A549 treated with DMSO at 1 μM for 4 hours (cell line): ENCODE data around the gene OR4F3. TPM values are rescaled to one million over a fixed set of nuclear protein-coding genes. Genes with fewer than 3 reads are reported as not detected.

Experiments
- total RNA-seq: library from RNA; stranded (reverse); fragments of 200-300 nt; extraction: Qiagen RNA extraction; gene quantifications from 5 replicates; pipeline ENCODE4 v1.2.3, GENCODE V29; 2022; ENCODE audit warnings: low read depth

OR4F3 gene
- not detected in 5 replicates for total RNA-seq

GRCh38 chr5:181366968-181367367, at the start of gene OR4F3:
Gene OR4F3 (plus strand): TSS chr5:181367268.

Other genes starting within 250 kb of the OR4F3 start
- not detected in 5 replicates for gene OR2V1, start 236.1 kb upstream of the OR4F3 start, total RNA-seq
- gene OR2V2, start 219.7 kb upstream of the OR4F3 start, total RNA-seq, result not detected in 5 replicates
- gene TRIM7, start 162.1 kb upstream of the OR4F3 start, total RNA-seq, result 26.8 to 44.6 TPM (median 39.3 TPM) in 5 replicates
- 22.2 to 31.2 TPM (median 27.6 TPM) in 5 replicates for gene TRIM41, start 144.0 kb upstream of the OR4F3 start, total RNA-seq
- gene RACK1, start 123.4 kb upstream of the OR4F3 start, total RNA-seq, result 3,029 to 4,315 TPM (median 3,357 TPM) in 5 replicates
- gene TRIM52, start 106.1 kb upstream of the OR4F3 start, total RNA-seq, result 6.5 to 8.6 TPM (median 7.6 TPM) in 5 replicates